SU-DHL-6 (cell line): ENCODE measurements around the gene SLC47A2.

Source experiments
- H2AFZ ChIP-seq: fragments of 200-600 bp; sonication (generic); 2 replicates; pipeline ENCODE4 v1.6.1; 2014; ENCODE audit warnings: low read depth, mild to moderate bottlenecking, moderate library complexity, mixed read lengths, antibody characterized with exemption, low read length; ENCODE audit not compliant: severe bottlenecking
- H3F3A ChIP-seq: fragments of 200-600 bp; shearing (Covaris generic); 2 replicates; pipeline ENCODE4 v1.6.0; 2016; ENCODE audit warnings: antibody characterized with exemption, mild to moderate bottlenecking; ENCODE audit not compliant: insufficient read depth
- H3K27ac ChIP-seq: fragments of 200-600 bp; sonication (generic); 2 replicates; pipeline ENCODE4 v1.5.1; 2016; ENCODE audit warnings: low read depth, mild to moderate bottlenecking, low read length, moderate library complexity, mixed read lengths
- H3K27me3 ChIP-seq: fragments of 200-600 bp; sonication (generic), shearing (Covaris generic); 2 replicates; pipeline ENCODE4 v1.6.0; 2014; ENCODE audit warnings: mild to moderate bottlenecking, low read length
- H3K36me3 ChIP-seq: fragments of 200-600 bp; sonication (generic); 2 replicates; pipeline ENCODE4 v1.6.1; 2014; ENCODE audit warnings: mild to moderate bottlenecking, low read length, mixed read lengths
- H3K4me2 ChIP-seq: fragments of 300-600, 200-600 bp; shearing (Covaris generic), sonication (generic); 2 replicates; pipeline ENCODE4 v1.6.0; 2014; ENCODE audit warnings: low read length, low read depth, mild to moderate bottlenecking; ENCODE audit not compliant: poor library complexity, severe bottlenecking
- H3K4me3 ChIP-seq: fragments of 200-600 bp; sonication (generic); 2 replicates; pipeline ENCODE4 v1.5.1; 2014; ENCODE audit warnings: antibody characterized with exemption, low read length, mild to moderate bottlenecking, mixed read lengths; ENCODE audit not compliant: insufficient read depth, poor library complexity, severe bottlenecking
- H3K79me2 ChIP-seq: fragments of 200-600 bp; sonication (generic); 2 replicates; pipeline ENCODE4 v1.6.1; 2014; ENCODE audit warnings: mild to moderate bottlenecking, low read length, moderate library complexity; ENCODE audit not compliant: insufficient read depth
- H3K9ac ChIP-seq: fragments of 200-600 bp; sonication (generic); 2 replicates; pipeline ENCODE4 v1.7.0; 2014; ENCODE audit warnings: mild to moderate bottlenecking, low read length
- H3K9me2 ChIP-seq: fragments of 200-600 bp; sonication (generic); replicated peaks from 2 replicates; pipeline ENCODE4 v1.6.1; 2014; ENCODE audit warnings: low read length; ENCODE audit not compliant: insufficient read depth
- H3K9me3 ChIP-seq: fragments of 200-600 bp; sonication (generic); 2 replicates; pipeline ENCODE4 v1.6.1; 2014; ENCODE audit warnings: low read length, mixed read lengths; ENCODE audit not compliant: insufficient read depth
- H4K20me1 ChIP-seq: fragments of 200-600 bp; sonication (generic); 2 replicates; pipeline ENCODE4 v1.6.1; 2014; ENCODE audit warnings: low read depth, mild to moderate bottlenecking, antibody characterized with exemption, low read length, moderate library complexity, mixed read lengths
- EZH2phosphoT487 ChIP-seq: fragments of 200-600 bp; sonication (generic), shearing (Covaris generic); conservative IDR thresholded peaks from 2 replicates; pipeline ENCODE4 v1.6.1; 2018; ENCODE audit warnings: mild to moderate bottlenecking, antibody characterized with exemption, low read length, moderate library complexity, mixed read lengths
- TF ChIP-seq, protein P1 (sequence below): fragments of 200-600 bp; sonication (generic); IDR thresholded peaks from one replicate; pipeline ENCODE4 v1.5.1; 2017; ENCODE audit warnings: antibody characterized with exemption, mild to moderate bottlenecking, low read length, moderate library complexity; ENCODE audit not compliant: insufficient read depth, poor library complexity, severe bottlenecking

Gene SLC47A2

DNA sequence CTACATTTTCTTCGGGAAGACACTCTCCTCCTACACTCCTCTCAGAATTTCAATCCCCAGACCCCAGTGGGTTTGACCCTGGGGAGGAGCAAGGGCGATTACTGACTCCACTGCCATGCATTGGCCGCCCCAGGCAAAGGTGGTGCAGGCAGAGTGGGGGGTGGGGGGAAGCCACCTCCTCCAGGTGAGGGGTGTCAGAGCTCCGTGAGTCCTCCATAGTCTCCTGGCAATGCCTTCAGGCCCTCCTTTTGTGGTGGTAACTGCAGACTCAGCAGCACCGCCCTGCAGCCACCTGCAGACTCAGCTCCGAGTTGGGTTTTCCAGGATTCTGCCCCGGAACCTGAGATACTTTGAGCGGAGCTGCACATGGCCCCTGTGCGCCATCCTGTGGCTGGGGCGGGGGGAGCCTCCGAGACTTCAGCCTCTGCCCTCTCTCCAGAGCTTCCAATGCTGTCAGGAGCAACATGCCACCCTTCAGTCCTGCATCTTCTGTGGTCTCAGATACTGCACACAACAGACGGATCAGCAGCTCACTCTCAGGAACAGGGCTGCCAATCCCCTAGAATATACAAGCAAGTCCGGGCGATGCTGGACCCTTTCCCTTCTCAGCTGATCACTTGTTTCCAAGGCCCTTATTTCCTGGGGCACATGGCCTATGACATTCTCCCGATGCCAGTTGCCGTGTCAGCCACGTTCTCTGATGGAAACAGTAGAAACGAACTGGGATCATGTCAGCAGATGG lies 2.4 kb upstream of the SLC47A2 start:
- Histone ChIP-seq H3K9me2 (no peaks in the 10 kb centered on the region), H3K4me2 (no peak overlapping the region), H4K20me1 (no peaks in the 10 kb centered on the region), H3K36me3 (no peaks in the 10 kb centered on the region), H3K27me3 (no peaks in the 10 kb centered on the region), H3K79me2 (no peaks in the 10 kb centered on the region), H3K4me3 (no peak overlapping the region), H3K9me3 (no peaks in the 10 kb centered on the region), H2AFZ (no peak overlapping the region), H3K27ac (no peak overlapping the region), H3F3A (no peaks in the 10 kb centered on the region), H3K9ac (no peak overlapping the region)
- TF ChIP-seq, protein P1, sequence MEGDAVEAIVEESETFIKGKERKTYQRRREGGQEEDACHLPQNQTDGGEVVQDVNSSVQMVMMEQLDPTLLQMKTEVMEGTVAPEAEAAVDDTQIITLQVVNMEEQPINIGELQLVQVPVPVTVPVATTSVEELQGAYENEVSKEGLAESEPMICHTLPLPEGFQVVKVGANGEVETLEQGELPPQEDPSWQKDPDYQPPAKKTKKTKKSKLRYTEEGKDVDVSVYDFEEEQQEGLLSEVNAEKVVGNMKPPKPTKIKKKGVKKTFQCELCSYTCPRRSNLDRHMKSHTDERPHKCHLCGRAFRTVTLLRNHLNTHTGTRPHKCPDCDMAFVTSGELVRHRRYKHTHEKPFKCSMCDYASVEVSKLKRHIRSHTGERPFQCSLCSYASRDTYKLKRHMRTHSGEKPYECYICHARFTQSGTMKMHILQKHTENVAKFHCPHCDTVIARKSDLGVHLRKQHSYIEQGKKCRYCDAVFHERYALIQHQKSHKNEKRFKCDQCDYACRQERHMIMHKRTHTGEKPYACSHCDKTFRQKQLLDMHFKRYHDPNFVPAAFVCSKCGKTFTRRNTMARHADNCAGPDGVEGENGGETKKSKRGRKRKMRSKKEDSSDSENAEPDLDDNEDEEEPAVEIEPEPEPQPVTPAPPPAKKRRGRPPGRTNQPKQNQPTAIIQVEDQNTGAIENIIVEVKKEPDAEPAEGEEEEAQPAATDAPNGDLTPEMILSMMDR: no peak
- no peak for TF ChIP-seq EZH2phosphoT487

GRCh38 chr17:19718041-19718612 lies 1.7 kb upstream of the SLC47A2 start:
- H3F3A ChIP-seq: no peaks in the 10 kb centered on the region
- no peak overlapping the region for H3K4me3 ChIP-seq
- no peaks in the 10 kb centered on the region for H3K79me2 ChIP-seq
- no peak overlapping the region for H2AFZ ChIP-seq
- H3K27me3 ChIP-seq: no peaks in the 10 kb centered on the region
- H3K4me2 ChIP-seq: no peak overlapping the region
- no peak overlapping the region for H3K9ac ChIP-seq
- no peaks in the 10 kb centered on the region for H3K9me3 ChIP-seq
- H3K27ac ChIP-seq: no peak overlapping the region
- H3K9me2 ChIP-seq: no peaks in the 10 kb centered on the region
- no peak for TF ChIP-seq EZH2phosphoT487
- TF ChIP-seq, protein P1: no peak
- H4K20me1 ChIP-seq: no peaks in the 10 kb centered on the region
- H3K36me3 ChIP-seq: no peaks in the 10 kb centered on the region

DNA sequence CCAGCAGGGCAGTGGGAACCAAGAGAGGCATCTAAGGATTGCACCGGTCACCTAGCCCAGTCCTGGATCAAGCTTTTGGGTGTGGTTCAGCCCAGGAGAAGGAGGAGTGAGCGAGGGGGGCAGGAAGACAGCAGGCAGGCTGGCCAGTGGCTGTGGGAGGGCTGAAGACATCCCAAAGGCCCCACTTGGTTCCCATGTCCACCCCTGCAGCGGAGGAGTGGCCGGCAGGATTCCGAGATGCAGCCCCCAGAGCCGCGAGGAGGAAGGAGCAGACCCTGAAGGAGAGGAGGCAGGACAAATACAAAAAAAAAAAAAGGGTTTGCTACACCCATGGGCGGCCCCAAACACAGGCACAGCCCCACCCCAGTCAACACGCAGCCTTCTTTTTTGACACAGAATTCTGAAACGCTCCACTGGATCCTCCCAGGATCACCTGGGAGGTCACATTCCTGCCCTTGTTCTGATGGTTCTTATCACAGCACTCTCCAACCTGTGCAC lies 1.1 kb upstream of the SLC47A2 start:
- no peak overlapping the region for H3K4me3 ChIP-seq
- no peaks in the 10 kb centered on the region for H4K20me1 ChIP-seq
- H3F3A ChIP-seq: no peaks in the 10 kb centered on the region
- no peak overlapping the region for H3K9ac ChIP-seq
- no peaks in the 10 kb centered on the region for H3K9me2 ChIP-seq
- H3K36me3 ChIP-seq: no peaks in the 10 kb centered on the region
- no peaks in the 10 kb centered on the region for H3K9me3 ChIP-seq
- no peaks in the 10 kb centered on the region for H3K27me3 ChIP-seq
- no peak overlapping the region for H3K27ac ChIP-seq
- no peak for TF ChIP-seq EZH2phosphoT487
- TF ChIP-seq, protein P1: no peak
- H3K4me2 ChIP-seq: no peak overlapping the region
- H2AFZ ChIP-seq: no peak overlapping the region
- no peaks in the 10 kb centered on the region for H3K79me2 ChIP-seq
